Measurements from ENCODE around the gene SORCS2. TPM values are rescaled to one million over a fixed set of nuclear protein-coding genes. Genes with fewer than 3 reads are reported as not detected.

SORCS2 gene
- total RNA-seq, 4 donors from 2014 or later: 0.26 to 17.1 (median 2.9) TPM

- Histone ChIP-seq H3K27ac (no peak overlapping the region), H3K4me1 (peaks cover 0 to 6% of the 10 kb centered on the region in 2 donors), H3K9me3 (no peaks in the 10 kb centered on the region), H3K27me3 (no peaks in the 10 kb centered on the region), H3K36me3 (no peaks in the 10 kb centered on the region), H3K4me3 (no peak overlapping the region)
- intact Hi-C loops (cut with DNase I; ENCODE audit: low total_unique reads): loop anchor here (5.0 kb wide), 1 partner anchor 107 kb away; the partner anchor contains the start of gene SORCS2
- TF ChIP-seq CTCF (IDR thresholded peaks at IDR 0.05): no peak
- no peak for TF ChIP-seq POLR2A (IDR thresholded peaks at IDR 0.05)
- no peak for DNase-seq
These were observed 106.9 kb downstream of the SORCS2 start for GRCh38 chr4:7299010-7299907.

GRCh38 chr4:7299908-7300710 lies 107.8 kb downstream of the SORCS2 start:
- no peaks in the 10 kb centered on the region for H3K27me3 ChIP-seq
- no peak overlapping the region for H3K4me3 ChIP-seq
- H3K27ac ChIP-seq: no peak overlapping the region
- intact Hi-C loops (cut with DNase I; ENCODE audit: low total_unique reads): loop anchor here (5.0 kb wide), 1 partner anchor 108 kb away; the partner anchor contains the start of gene SORCS2
- no peaks in the 10 kb centered on the region for H3K9me3 ChIP-seq
- H3K36me3 ChIP-seq: no peaks in the 10 kb centered on the region
- TF ChIP-seq CTCF (IDR thresholded peaks at IDR 0.05) (no peak), POLR2A (IDR thresholded peaks at IDR 0.05) (no peak)
- H3K4me1 ChIP-seq: peaks cover 0 to 6% of the 10 kb centered on the region in 2 donors
- no peak for DNase-seq

GRCh38 chr4:7300711-7301095 lies 108.4 kb downstream of the SORCS2 start:
- DNase-seq: no peak
- TF ChIP-seq POLR2A (IDR thresholded peaks at IDR 0.05) (no peak), CTCF (IDR thresholded peaks at IDR 0.05) (no peak)
- no peaks in the 10 kb centered on the region for H3K27me3 ChIP-seq

GRCh38 chr4:7301126-7301785 lies 108.9 kb downstream of the SORCS2 start:
- Histone ChIP-seq H3K36me3 (no peaks in the 10 kb centered on the region), H3K4me3 (no peak overlapping the region), H3K9me3 (no peaks in the 10 kb centered on the region), H3K27me3 (no peaks in the 10 kb centered on the region), H3K27ac (no peak overlapping the region), H3K4me1 (no peaks in the 10 kb centered on the region)
- DNase-seq: no peak
- intact Hi-C loops (cut with DNase I; ENCODE audit: low total_unique reads): no loop called here
- TF ChIP-seq POLR2A (IDR thresholded peaks at IDR 0.05): no peak
- TF ChIP-seq CTCF (IDR thresholded peaks at IDR 0.05): no peak

More at GRCh38 chr4:7300711-7301095, 108.4 kb downstream of the SORCS2 start:
- no peak overlapping the region for H3K4me3 ChIP-seq
- H3K9me3 ChIP-seq: no peaks in the 10 kb centered on the region
- peaks cover 0 to under 1% of the 10 kb centered on the region in 2 donors for H3K4me1 ChIP-seq
- no peaks in the 10 kb centered on the region for H3K36me3 ChIP-seq
- intact Hi-C loops (cut with DNase I; ENCODE audit: low total_unique reads): no loop called here
- no peak overlapping the region for H3K27ac ChIP-seq

Measured in uterus (tissue), 4 donors.